Left forelimb (tissue), 1 donor: ENCODE measurements around the gene NCOA6.
A peak's percentile ranks its signal among the peaks of the same experiment; 100 is the strongest.
"Not testable (repeated sequence)": the region's sequence is repeated elsewhere in the genome, so short reads cannot be mapped to it uniquely, and the experiment has no call there.

Source experiments
- DNase-seq: peaks from one replicate; pipeline ENCODE4 v3.0.0-alpha.2; 2018; ENCODE audit warnings: low spot score

NCOA6 gene

DNA sequence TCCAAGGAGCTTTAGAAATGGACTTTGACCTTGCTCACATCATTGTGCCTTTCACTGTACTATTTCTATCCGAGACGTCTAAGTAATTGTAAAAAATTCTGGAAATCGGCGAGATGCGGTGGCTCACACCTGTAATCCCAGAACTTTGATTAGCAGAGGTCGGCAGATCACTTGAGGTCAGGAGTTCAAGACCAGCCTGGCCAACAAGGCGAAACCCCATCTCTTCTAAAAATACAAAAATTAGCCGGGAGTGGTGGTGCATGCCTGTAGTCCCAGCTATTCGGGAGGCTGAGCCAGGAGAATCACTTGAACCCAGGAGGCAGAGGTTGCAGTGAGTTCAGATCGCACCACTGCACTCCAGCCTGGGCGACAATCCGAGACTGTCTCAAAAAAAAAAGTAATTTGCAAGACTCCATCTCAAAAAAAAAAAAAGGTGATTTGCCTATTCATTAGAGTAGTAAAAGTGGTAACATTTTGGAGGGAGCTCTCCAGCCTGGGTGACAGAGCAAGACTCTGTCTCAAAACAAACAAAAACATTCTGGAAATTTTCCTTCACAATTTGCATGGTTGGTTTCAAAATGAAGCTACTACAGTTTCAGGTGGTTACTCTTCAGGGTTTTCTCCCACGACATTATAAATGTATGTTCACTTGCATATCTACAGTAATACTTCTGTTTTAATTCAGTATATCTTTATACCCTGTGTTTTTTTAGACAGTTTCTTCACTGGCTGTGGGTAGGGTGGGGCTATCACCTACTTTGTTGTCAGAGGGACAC lies 106.0 kb downstream of the NCOA6 start:
- DNase-seq: not testable (repeated sequence)

GRCh38 chr20:34717230-34718095 lies 108.0 kb downstream of the NCOA6 start:
- DNase-seq: no peak

DNA sequence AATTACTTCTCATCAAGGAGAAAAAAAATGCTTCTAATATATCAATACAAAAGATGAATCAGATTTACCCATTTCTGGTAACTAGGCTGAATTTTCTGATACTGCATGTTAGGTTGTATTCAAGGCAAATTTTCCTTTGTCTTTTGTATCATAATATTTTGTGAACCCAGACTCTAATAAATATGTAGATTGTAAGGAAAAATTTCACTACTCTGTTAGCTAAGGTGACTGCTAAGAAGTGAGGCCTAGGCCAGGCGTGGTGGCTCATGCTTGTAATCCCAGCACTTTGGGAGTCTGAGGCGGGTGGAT lies 108.6 kb downstream of the NCOA6 start:
- no peak for DNase-seq

- DNase-seq: no peak
Measured at GRCh38 chr20:34715384-34715783, 110.1 kb downstream of the NCOA6 start.

DNA sequence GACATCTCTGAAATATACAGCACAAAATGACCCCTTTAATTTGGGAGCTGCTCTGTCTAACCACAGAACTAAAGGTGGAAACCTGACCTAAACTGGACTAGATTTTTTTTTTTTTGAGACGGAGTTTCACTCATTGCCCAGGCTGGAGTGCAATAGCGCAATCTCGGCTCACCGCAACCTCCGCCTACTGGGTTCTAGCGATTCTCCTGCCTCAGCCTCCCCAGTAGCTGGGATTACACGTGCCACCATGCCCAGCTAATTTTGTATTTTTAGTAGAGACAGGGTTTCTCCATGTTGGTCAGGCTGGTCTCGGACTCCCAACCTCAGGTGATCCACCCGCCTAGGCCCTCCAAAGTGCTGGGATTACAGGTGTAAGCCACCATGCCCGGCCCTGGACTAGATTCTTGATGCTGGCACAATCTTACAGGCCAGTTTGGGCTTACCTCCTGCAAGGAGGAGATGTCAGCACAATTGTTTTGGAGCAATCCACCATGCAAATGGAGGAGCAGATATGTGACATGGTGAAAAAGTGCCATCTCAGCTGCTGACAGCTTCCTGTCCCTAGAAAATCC lies 111.4 kb downstream of the NCOA6 start:
- DNase-seq: not testable (repeated sequence)

GRCh38 chr20:34713194-34713943 lies 112.1 kb downstream of the NCOA6 start:
- no peak for DNase-seq

DNA sequence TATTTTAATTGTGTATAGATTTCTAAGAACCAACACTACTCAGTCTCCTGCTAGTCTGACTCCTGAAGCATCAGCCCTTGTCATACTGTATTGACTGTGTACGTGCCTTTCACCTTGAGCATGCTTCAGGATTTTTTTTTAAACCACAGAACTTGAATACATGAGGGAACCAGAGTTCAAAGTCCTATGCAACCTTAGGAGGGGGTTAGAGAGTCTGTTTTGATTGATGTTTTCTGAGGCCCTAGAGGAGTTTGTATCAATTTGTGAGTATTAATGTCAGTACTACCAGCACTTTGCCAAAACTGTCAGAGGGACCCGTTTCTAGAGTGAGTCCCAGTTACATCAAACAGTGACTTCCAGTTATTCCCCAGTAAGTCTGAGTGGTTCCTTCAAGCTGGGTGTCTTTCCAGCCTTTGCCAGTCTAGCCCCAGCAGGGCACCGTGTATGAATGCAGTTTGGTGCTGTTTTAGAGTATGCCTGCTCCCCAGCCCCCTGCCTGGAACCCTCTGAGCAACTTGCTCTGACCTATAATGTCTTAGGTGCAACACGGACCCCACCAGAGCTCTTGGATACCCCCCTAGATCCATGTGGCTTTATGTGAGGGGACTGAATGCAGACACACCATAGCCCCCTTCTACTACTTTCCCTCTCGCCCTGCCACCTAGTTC lies 112.8 kb downstream of the NCOA6 start:
- DNase-seq: no peak

- no peak for DNase-seq
Measured at GRCh38 chr20:34711813-34712430, 113.5 kb downstream of the NCOA6 start.

DNA sequence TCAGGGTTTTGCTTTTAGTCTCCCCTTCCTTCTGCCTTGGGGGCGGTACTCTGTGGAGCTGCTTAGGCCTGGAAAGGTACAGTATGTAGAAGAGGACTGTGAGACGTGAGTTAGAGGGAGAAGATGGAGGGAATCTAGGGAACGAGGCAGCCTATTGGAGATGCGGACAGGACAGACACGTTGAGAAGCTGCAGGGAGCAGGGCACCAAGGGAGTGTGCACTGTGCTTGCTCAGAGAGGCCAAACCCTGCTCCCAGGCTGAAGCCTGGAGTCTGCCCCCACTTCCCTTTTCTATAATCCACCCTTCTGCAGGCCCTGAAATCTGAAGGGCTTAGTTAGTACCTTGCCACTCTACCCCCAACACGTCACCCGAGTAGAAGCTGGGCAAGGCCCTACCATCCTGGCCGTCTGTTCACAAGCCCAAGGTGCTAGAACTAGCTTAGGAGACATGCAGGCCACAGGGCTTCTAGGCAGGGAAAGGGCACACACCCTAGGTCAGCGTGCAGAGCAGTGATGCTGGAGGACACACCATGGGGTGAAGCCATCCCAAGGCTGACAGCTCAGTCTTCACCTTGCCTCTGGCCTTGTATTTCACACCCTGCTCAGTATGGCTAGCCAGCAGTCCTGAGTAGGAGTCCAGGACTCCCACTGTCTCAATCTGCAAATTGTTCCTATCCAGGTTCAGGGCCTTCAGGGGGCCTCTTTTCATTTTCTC lies 114.4 kb downstream of the NCOA6 start:
- DNase-seq: no peak

DNA sequence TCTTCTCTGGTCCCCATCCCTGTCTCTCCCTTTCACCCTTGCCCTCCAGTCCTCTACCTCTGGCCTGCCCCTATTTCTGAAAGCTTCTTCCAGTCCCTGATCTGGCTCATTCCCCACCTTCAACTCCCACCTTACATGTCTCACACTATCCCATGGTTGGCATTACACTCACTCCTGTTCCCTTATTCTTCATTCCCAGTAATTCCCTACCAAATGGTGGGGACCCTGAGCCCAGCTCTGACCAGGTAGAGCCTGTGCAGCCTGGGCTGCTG lies 114.9 kb downstream of the NCOA6 start:
- no peak for DNase-seq

- no peak for DNase-seq
Measured at GRCh38 chr20:34709831-34710567, 115.5 kb downstream of the NCOA6 start.

GRCh38 chr20:34709044-34709830 lies 116.2 kb downstream of the NCOA6 start:
- peak; percentile 91 for DNase-seq

DNA sequence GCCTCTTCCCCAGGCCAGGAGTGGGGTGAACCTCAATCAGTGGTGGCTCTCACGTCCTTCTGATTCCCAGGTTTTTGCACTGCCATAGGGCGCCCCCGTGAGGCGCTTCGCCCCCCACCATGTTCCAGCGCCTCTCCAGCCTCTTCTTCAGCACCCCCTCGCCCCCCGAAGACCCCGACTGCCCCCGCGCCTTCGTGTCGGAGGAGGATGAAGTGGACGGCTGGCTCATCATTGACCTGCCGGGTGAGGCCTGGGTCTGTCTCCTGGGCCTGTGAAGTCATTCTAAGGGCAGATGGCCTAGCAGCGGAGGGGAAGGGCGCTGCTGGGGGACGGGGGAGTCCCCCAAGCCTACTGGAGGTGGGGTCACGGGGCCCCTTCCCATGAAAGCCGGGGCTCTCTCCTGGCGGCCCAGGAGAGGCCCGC lies 116.8 kb downstream of the NCOA6 start:
- DNase-seq: no peak

DNA sequence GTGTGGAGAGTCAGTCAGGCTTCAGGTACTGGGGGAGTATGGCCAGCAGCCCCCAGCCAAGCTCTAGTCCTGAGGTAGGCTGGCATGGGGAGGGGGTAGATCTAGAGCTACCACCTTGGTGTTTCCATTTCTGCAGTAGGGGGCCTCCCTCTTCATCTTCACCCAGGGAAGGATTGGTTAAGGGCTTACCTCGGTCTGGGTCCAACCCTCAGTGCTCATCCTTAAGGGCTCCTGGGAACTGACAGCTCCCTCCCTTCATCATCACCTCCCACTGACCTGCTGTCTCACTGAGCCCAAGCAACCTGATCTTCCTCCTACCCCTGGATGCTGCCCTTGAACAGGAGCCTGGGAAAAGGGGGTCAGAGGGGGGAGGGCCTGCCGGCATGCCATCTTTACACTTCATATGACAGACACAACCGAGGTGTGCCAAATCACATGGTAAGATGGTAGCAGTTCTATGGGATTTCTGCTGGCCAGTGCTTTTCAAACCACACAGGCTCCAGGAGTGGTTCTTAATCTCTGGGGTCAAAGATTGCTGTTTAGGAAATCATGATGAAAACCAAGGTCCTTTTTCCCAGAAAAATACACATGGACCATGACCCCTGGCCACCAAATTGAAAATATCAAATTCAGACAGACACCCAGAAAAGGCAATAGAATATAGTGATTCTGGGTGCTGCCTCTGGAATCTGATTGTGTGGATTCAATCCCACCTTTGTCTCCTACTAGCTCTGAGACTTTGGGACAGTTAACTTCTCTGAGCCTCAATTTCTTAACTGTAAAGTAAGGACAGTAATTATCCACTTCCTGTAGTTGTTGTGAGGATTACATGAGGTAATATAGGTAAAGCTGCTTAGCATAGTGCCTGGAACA lies 118.3 kb downstream of the NCOA6 start:
- DNase-seq: no peak

DNA sequence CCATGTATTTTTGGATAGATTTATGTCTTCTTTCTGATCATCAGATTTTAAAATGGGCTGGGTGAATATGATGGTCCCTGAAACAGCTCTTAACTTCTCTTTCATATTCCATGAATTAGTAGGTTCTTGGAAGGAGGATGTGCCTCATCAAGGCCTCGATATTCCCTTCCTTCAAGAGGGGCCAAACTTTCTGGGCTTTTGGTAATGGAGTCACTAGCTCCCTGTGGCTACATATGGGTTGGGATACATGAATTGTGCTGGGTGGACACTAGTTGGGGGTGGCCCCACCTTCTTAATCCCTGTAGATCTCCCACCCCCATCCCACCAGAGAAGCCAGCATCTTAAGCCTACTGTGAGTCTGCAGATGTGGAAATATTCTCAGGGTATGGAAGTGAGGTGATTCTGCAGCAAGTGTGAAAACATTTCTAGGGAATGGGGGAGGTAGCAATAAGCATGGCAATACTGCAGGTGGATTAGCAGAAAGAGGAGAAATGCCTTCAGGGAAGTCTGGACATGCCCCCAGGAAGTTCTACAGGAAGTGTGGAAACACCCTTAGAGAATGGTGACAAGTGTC lies 119.1 kb downstream of the NCOA6 start:
- no peak for DNase-seq

DNA sequence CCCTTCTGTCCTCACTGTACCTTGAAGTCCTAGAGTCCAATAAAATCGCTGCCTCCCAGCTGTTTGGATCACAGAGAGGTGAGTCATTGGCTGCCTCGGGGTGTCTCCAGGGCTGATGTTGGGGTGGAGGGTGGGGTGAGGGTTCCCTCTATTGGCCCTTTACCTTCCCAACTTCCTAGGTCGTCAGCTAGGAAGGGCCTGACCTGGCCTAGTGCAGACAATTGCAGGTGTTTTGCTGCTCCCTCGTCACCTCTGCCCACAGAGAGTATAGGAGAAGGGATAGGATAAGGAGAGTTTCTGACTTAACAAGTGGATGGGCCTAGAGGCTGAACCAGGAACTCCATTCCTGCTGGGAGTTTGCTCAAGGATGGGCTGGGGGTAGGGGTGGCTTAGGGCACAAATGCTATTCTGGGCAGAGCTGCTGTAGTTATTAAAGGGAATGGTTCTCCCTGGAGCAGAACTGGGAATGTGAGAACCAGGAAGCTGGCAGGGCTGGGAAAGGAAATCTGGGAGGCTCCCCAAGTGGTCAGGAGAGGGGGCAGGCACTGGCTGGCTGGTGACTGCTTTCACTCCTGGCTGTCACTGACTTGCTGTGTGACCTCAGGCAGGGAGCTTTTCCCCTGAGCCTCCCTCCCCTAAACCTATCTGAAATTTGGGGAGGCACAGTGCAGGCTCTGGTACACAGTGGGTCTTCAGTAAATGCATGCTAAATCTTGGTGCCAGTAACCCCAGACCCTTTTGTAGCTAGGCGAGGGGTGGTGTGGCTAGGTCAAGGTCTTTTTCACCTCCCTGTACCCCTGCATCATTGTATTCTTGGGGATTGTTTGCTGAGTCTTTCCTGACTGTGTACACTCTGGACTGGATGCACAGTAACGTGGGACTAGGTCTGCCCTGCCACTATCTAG lies 119.8 kb downstream of the NCOA6 start:
- no peak for DNase-seq

DNA sequence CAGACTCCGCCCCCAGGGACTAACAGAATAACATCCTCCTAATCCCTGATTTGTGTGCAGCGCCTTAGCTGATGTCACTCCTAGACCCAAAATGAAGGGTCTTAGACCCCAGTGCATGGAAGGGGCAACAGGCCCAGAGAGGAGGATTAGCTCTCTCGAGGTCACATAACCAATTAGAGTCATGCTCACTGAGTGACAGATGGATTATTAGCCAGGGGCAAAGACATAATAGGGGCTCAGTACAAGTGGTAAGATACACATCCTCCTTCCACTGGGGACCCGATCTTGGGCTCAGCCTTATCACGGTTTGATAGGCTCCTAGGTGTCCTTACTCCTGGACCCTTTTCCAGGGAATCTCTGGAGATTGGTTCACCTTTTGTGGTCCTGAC lies 120.4 kb downstream of the NCOA6 start:
- DNase-seq: no peak
